Testis (tissue), 3 donors: ENCODE results near the gene FGF12. TPM values are rescaled to one million over a fixed set of nuclear protein-coding genes. Genes with fewer than 3 reads are reported as not detected.

Experiments
- DNase-seq: peaks from one replicate; pipeline ENCODE4 v3.0.0-alpha.2; 2019
- H3K27ac ChIP-seq, 2 donors: fragments of 200-600 bp; sonication (generic); one replicate each; pipeline ENCODE4 v1.5.1; 2019
- H3K27me3 ChIP-seq: fragments of 200-600 bp; sonication (generic); one replicate; pipeline ENCODE4 v1.5.1; 2019
- H3K36me3 ChIP-seq: fragments of 200-600 bp; sonication (generic); one replicate; pipeline ENCODE4 v1.5.1; 2017; ENCODE audit warnings: low read depth; ENCODE audit errors: missing control alignments
- H3K4me1 ChIP-seq: fragments of 200-600 bp; sonication (generic); one replicate; pipeline ENCODE4 v1.5.1; 2019
- H3K4me3 ChIP-seq, 2 donors: fragments of 200-600 bp; sonication (generic); one replicate each; pipeline ENCODE4 v1.5.1; 2017 to 2019
- H3K9me3 ChIP-seq: fragments of 200-600 bp; sonication (generic); one replicate; pipeline ENCODE4 v1.5.1; 2017
- POLR2A ChIP-seq: fragments of 450-650 bp; IDR thresholded peaks from one replicate; pipeline ENCODE4 v1.6.1; 2017; ENCODE audit warnings: antibody characterized with exemption, mild to moderate bottlenecking, moderate library complexity
- WGBS, 2 donors: methylation state at CpG; one replicate each; pipeline ENCODE4 v1.1.5; 2018; 5-methylcytosine and 5-hydroxymethylcytosine counted together
- intact Hi-C: fragments of 100-400 bp; cut with DNase I; formaldehyde crosslinking; loops from one replicate; pipeline ENCODE4 v1.15.1; 2023; ENCODE audit warnings: low total_unique reads
- polyA plus RNA-seq: library from polyadenylated mRNA; stranded (reverse); fragments of 350-450 nt; fragmentation: Illumina TruSeq; extraction: RNeasy Lipid Tissue Mini Kit (QIAGEN cat#74804); gene quantifications from one replicate; pipeline ENCODE4 v1.2.3, GENCODE V29; 2014; ENCODE audit warnings: low read depth, low replicate concordance; ENCODE audit not compliant: insufficient read depth
- total RNA-seq, 2 donors: library from RNA; depleted of rRNA; stranded (reverse); fragments of >200 nt; gene quantifications; one replicate each; pipeline ENCODE4 v1.2.3, GENCODE V29; 2016
- TF ChIP-seq, protein P1 (sequence below), 3 experiments: fragments of 450-650 bp in 2 of 3; fragments of 200-600 bp in 1 of 3; sonication (generic) in 1 of 3; IDR thresholded peaks; one replicate each; pipeline ENCODE4 v1.5.1; 2016 to 2019; ENCODE audit warnings: antibody characterized with exemption in 3 of 3, mild to moderate bottlenecking in 2 of 3, moderate library complexity in 1 of 3

The FGF12 gene
- total and polyA plus RNA-seq, 3 donors from 2014 or later: 2.3 to 3.3 (median 3.0) TPM

DNA sequence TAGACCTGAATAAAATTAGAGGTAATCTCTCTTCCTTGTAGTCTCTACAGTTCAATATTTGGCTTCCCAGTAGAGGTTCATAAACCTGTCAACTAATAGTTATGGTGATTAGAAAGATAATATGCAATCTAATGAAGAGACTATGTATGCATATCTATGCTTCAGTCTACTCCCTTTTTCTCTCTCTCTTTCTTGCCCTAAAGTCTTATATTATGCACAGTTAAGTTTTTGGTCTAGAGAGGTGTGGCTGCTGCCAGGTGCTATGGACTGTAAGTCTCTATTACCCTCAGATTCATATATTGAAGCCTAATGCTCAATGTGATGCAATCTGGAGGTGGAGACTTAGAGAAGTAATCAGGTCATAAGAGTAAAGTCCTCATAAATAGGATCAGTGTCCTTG, 413.7 kb downstream of the FGF12 start:
- no peak overlapping the region for H3K27ac ChIP-seq
- no peak for TF ChIP-seq POLR2A
- TF ChIP-seq, protein P1, sequence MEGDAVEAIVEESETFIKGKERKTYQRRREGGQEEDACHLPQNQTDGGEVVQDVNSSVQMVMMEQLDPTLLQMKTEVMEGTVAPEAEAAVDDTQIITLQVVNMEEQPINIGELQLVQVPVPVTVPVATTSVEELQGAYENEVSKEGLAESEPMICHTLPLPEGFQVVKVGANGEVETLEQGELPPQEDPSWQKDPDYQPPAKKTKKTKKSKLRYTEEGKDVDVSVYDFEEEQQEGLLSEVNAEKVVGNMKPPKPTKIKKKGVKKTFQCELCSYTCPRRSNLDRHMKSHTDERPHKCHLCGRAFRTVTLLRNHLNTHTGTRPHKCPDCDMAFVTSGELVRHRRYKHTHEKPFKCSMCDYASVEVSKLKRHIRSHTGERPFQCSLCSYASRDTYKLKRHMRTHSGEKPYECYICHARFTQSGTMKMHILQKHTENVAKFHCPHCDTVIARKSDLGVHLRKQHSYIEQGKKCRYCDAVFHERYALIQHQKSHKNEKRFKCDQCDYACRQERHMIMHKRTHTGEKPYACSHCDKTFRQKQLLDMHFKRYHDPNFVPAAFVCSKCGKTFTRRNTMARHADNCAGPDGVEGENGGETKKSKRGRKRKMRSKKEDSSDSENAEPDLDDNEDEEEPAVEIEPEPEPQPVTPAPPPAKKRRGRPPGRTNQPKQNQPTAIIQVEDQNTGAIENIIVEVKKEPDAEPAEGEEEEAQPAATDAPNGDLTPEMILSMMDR (IDR thresholded peaks at IDR 0.05): no peak
- H3K4me3 ChIP-seq: no peak overlapping the region
- no peaks in the 10 kb centered on the region for H3K36me3 ChIP-seq
- intact Hi-C loops: no loop called here
- H3K4me1 ChIP-seq: no peaks in the 10 kb centered on the region
- no peaks in the 10 kb centered on the region for H3K9me3 ChIP-seq
- no peak for DNase-seq
- no peaks in the 10 kb centered on the region for H3K27me3 ChIP-seq

DNA sequence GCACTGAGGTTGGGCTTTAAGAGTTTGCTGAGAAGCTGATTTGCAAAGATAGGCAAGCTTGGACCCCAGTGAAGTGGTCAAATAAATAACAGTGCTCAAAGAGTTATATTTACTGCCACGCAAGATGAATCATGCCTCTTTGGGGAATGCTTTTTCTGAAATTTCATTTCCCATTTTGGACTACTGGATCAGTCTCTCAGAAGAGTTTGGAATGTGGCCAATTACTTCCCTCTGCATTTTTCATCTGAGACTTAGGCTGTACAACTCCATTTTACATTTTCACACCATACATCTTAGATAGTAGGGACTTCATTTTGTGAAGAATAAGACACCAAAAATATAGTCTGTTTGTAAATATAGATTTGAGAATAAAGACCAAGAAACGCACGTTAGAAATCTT, 419.7 kb downstream of the FGF12 start:
- WGBS, 2 donors: 85 to 91% methylated on average over 3 of the region's 3 CpGs
- Histone ChIP-seq H3K27ac (no peak overlapping the region), H3K27me3 (no peaks in the 10 kb centered on the region), H3K36me3 (no peaks in the 10 kb centered on the region), H3K9me3 (no peaks in the 10 kb centered on the region), H3K4me1 (no peaks in the 10 kb centered on the region), H3K4me3 (no peak overlapping the region)
- DNase-seq: no peak
- intact Hi-C loops: no loop called here
- no peak for TF ChIP-seq POLR2A
- TF ChIP-seq, protein P1 (IDR thresholded peaks at IDR 0.05): no peak

DNA sequence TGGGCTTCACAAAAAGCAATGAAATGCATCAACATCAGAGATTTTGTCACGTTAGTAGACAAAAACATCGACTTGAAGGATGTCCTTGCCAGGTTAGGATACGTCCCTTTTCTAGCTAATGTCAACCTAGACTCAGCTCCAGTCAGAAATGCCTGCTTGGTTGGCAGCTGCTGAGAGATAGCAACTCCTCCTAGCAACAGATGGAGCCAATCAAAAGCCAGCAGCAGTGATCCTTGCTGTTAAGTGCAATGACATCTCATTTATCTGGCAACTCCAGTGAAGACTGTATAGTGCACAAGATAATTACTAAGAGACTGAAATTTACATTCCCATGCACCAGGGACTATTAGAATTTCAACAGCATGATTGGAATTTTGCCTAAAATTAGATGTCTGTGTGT, 424.1 kb downstream of the FGF12 start:
- no peak for DNase-seq
- no peak overlapping the region for H3K4me3 ChIP-seq
- intact Hi-C loops: no loop called here
- no peak for TF ChIP-seq POLR2A
- TF ChIP-seq, protein P1 (IDR thresholded peaks at IDR 0.05): no peak
- no peaks in the 10 kb centered on the region for H3K27me3 ChIP-seq
- H3K36me3 ChIP-seq: no peaks in the 10 kb centered on the region
- no peaks in the 10 kb centered on the region for H3K9me3 ChIP-seq
- WGBS, 2 donors: 64 to 69% methylated on average over 3 of the region's 3 CpGs
- no peaks in the 10 kb centered on the region for H3K4me1 ChIP-seq
- H3K27ac ChIP-seq: no peak overlapping the region

DNA sequence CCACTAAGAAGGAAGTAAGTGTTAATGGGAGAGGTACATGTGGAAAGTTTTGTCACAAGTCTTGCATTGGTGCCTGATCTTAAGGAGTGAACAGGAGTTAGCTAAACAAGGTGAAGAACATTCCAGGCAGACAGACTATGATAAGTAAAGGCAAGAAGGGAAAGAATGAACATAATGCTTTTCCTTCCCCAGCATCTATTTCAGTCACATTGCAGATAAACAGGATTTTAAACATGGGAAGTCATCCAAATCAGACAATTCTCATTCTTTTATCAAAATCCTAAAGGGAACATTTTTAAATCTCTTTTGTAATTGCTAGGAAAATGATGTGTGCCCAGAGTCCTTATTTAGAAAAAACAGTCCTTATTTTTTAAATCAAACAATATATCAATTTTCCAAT, 424.6 kb downstream of the FGF12 start:
- H3K4me1 ChIP-seq: no peaks in the 10 kb centered on the region
- no peak for TF ChIP-seq POLR2A
- TF ChIP-seq, protein P1 (IDR thresholded peaks at IDR 0.05): no peak
- no peak overlapping the region for H3K27ac ChIP-seq
- H3K9me3 ChIP-seq: no peaks in the 10 kb centered on the region
- no peaks in the 10 kb centered on the region for H3K27me3 ChIP-seq
- no peak overlapping the region for H3K4me3 ChIP-seq
- H3K36me3 ChIP-seq: no peaks in the 10 kb centered on the region
- DNase-seq: no peak
- intact Hi-C loops: no loop called here

DNA sequence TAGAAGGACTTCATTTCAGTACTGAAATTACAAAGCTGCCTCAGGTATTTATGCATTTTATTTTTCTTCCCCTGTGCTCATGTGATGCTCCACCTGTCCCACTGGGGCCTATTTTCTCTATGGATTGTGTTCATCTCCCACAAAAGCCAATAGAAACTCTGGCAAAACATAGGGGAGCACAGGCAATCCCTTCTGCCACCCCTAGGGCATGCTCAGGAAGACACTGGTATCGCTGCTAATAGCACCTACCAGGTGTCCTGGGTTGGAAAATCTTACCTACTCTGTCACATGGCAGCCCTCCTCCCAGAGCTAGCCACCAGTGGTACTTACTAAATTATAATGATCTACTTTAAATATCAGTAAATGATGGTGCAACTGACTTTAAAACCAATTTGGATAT, 427.4 kb downstream of the FGF12 start:
- Histone ChIP-seq H3K27me3 (no peaks in the 10 kb centered on the region), H3K36me3 (no peaks in the 10 kb centered on the region), H3K4me1 (no peaks in the 10 kb centered on the region), H3K4me3 (no peak overlapping the region), H3K27ac (no peak overlapping the region), H3K9me3 (no peaks in the 10 kb centered on the region)
- intact Hi-C loops: no loop called here
- WGBS, 2 donors: 100% methylated on average over 1 of the region's 1 CpG
- TF ChIP-seq POLR2A: no peak
- TF ChIP-seq, protein P1 (IDR thresholded peaks at IDR 0.05): no peak
- DNase-seq: no peak
